LNCAP (cell line): ENCODE measurements around the gene TMEM97.

Experiments used
- TF ChIP-seq, protein P1 (sequence below): fragments of 450-650 bp; IDR thresholded peaks from 2 replicates; pipeline ENCODE4 v1.5.1; 2017; ENCODE audit warnings: mild to moderate bottlenecking

TMEM97 gene

DNA sequence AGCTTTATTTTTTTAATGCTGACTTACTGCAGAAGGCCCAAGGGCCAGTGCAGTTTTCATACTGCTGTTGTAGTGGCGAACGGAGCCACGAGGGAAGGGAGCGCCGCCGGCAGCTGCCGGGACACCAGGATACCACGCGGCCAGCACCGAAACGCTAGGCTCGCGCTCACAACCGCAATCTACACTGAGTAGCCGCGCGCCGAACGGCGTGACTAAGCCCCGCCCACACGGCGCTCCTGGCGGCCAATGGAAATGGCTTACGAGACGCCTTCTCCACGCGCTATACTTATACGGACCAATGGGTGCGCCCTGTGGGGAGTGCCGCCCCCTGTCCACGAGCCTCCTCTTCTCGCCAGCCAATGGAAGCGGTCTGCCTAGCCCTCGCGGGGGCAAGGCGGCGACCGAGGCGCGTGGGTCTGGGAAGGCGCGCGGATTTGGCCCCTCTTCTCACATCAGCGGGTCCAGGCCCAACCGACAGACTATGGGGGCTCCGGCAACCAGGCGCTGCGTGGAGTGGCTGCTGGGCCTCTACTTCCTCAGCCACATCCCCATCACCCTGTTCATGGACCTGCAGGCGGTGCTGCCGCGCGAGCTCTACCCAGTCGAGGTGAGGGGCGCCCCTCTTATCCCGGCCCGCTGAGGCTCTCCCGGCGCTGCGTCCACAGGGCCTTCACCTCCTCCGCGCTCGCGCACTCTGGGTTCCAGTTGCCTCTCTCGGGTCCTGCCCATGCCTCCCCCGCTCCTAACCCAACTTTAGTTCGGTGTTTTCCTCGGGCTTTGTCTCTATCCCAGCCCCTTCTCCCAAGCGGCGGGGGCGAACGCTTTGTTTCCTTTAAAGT, at the start of gene TMEM97:
Gene TMEM97, plus strand, starts transcription at position 442 of the 839 bp plus-strand sequence. Its CDS starts 40 bp downstream, at position 482.
- TF ChIP-seq, protein P1, sequence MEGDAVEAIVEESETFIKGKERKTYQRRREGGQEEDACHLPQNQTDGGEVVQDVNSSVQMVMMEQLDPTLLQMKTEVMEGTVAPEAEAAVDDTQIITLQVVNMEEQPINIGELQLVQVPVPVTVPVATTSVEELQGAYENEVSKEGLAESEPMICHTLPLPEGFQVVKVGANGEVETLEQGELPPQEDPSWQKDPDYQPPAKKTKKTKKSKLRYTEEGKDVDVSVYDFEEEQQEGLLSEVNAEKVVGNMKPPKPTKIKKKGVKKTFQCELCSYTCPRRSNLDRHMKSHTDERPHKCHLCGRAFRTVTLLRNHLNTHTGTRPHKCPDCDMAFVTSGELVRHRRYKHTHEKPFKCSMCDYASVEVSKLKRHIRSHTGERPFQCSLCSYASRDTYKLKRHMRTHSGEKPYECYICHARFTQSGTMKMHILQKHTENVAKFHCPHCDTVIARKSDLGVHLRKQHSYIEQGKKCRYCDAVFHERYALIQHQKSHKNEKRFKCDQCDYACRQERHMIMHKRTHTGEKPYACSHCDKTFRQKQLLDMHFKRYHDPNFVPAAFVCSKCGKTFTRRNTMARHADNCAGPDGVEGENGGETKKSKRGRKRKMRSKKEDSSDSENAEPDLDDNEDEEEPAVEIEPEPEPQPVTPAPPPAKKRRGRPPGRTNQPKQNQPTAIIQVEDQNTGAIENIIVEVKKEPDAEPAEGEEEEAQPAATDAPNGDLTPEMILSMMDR = no peak

DNA sequence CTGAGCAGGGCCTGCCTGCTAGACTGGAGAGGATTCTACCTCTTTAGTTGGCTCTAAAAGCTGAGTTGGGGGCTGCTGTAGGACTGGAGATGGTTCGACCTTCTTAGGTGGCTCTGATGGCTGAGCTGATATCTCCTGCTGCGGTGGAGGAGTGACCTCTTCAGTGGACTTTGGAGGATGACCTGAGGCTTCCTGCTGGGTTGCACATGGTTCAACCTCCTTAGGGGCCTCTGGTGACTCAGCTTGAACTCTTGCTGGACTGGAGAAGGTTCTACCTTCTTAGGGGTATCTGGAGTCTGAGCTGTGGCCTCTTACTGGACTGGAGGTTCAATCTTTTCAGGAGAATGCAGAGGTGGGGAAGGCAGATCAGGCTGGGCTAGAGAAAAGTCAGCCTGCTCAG, 48.9 kb upstream of the TMEM97 start:
- TF ChIP-seq, protein P1 = no peak

DNA sequence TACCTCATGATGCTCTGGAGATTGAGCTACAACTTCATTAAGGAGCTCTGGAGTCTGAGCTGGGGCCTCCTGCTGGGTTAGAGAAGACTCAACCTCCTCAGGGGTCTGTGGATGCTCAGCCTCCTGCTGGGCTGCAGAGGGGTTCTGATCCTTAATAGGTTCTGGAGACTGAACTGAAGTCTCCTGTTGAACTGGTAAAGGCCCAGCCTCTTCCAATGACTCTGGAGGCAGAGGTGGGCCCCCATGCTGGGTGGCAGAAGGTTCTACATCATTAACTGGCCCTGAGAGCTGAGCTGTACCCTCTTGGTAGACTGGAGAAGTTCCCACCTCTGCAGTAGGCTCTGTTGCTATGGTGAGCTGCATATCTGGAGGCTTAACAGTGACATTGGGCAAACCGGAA, 48.1 kb upstream of the TMEM97 start:
- TF ChIP-seq, protein P1 = no peak

DNA sequence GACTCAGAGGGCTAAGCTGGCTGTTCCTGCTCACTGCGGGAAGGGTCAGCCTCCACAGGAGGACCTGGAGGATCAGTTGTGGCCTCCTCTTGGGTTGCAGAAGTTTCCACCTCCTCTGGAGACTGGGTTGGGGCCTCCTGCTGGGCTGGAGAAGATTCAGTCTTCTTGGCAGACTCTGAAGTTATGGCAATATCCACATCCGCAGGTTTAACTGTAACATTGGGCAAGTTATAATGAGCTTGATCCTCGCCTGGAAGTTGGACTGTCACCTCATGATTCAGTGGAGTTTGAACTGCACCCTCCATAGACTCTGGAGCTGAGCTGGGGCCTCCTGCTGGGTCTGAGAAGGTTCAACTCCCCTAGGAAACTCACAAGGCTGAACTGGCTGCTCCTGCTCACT, 47.6 kb upstream of the TMEM97 start:
- TF ChIP-seq, protein P1 = no peak

DNA sequence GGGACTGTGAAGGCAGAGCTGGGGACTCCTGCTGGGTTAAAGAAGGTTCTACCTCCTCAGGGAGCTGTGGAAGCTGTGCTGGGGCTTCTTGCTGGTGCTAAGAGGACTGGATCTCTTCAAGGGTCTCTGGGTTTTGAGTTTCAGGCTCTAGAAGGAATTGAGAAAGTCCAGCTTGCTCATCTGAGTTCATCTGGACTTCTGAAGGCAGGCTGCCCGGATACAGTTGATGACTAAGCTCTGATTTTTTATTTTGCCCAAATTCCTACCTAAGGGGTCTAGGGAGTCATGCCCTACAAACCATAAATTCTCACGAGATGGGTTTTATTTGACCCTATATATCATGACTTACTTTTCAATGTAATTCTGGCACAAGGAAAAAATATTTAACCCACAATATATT, 46.8 kb upstream of the TMEM97 start:
- TF ChIP-seq, protein P1 = no peak

DNA sequence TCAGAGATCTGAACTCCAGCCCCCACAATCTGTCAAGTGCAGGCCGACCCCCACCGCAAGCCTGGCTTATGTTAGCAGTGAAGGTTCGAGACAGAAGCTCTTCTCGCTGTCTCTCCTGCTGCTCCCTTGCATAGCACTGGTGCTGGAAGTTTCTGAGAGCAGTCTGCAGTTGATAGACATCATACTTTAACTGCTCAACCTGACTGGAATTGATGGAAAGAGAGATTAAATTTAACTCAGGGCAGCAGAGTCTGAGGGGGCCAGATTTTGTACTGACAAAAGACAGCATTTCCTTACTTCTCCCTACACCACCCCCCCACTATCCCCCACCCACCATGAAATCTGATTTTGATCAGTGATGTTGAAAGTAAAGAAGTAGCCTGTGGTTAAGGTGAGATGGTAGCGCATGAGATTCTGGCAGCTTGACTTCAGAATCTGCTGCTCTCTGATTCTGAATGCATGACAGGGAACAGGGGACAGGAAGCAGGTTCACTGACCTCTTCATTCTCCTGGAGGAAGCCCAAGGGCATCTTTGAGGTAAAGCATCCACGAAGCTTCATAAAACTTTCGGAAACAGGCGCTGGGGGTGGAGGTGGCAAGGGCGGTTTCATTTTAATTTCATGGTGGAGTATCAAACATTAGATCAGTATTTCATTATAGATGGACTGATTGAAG, 44.3 kb upstream of the TMEM97 start:
- TF ChIP-seq, protein P1 = no peak

DNA sequence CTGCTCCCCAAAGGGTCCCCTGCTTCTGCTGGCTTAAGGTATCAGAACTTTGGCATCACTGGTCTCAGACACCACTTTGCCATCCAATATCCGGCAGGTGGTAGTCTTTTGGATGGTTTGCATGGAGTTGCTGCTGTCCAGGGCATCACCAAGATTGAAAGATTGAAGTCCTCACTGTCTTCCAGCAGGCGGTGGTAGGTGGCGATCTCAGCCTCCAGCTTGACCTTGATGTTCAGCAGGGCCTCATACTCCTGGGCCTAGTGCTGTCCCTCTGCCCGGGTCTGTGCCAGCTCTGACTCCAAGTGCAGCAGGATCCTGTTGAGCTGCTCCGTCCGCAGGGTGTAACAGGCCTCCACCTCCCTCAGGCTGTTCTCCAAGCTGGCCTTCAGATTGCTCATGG, 43.0 kb upstream of the TMEM97 start:
- TF ChIP-seq, protein P1 = no peak
